ENCODE measurements around the gene SHC2.
"Not testable (repeated sequence)": the region's sequence is repeated elsewhere in the genome, so short reads cannot be mapped to it uniquely, and the experiment has no call there.

SHC2 gene

GRCh38 chr19:491146-491741 is 30.4 kb upstream of the SHC2 start:
- DNase-seq: peak in 2 of 4 experiments; percentile 21

- DNase-seq: no peak
These were observed 28.8 kb upstream of the SHC2 start for GRCh38 chr19:489418-490196.

DNA sequence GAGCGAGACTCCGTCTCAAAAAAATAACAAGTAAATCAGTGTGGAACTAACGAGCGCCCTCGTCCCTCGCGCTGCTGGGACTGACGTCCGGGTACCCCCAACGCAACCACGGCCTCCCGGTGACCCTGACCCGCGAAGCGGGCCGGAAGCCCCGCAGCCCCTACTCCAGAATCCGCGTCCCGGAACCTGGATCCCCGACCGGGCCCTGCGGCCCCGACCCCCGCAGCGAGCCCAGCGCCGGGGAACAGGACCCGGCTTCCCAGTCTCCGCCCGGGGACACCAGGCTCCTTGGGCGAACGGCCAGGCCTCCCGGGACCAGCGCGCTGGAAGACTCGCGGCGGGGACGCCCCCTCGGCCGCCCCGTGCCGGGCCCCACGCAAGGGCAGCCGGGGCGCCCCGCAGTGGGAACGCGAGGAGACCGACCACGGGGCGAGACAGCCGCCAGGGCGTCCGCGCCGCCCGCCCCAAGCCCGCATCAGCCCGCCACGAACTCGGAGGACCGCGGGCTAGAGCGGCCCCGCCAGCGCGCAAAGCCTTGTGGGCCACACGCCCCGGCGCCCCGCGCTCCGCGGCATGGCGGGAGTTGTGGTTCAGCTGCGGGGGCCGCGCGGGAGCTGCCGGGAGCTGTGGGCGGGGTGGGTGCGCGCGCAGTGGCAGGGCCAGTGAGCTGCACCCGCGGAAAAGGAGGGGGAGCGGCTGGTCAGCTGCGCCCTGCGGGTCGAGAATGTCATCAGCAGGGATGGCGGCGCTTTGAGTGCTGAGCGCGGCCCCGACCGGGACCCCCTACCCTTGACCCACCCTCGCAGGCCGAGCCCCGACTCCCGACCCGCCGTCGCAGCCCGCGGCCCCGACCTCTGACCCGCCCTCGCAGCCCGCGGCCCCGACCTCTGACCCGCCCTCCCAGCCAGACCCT is 27.9 kb upstream of the SHC2 start:
- peak; percentile 79 to 94 (median 83) for DNase-seq

- no peak for DNase-seq
These were observed 24.9 kb upstream of the SHC2 start for GRCh38 chr19:485583-486236.

GRCh38 chr19:485077-485476 is 24.2 kb upstream of the SHC2 start:
- no peak for DNase-seq

DNA sequence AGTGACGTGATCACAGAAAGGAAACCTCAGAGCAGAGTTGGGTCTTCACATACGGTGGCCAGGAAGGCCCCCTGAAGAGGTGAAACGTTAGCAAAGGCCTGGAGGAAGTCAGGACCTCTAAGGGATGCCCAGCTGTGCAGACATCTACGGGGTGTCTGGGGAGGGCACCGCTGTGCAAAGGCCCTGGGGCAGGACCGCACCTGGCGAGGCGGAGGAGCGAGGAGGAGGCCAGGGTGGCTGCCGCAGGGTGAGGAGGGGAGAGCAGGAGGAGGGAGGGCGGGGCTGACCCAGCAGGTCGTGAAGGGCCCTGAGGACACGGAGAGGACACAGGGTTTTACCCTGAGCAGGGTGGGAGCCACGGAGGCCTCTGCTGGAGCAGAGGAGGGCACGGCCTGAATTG is 23.7 kb upstream of the SHC2 start:
- DNase-seq: no peak

DNA sequence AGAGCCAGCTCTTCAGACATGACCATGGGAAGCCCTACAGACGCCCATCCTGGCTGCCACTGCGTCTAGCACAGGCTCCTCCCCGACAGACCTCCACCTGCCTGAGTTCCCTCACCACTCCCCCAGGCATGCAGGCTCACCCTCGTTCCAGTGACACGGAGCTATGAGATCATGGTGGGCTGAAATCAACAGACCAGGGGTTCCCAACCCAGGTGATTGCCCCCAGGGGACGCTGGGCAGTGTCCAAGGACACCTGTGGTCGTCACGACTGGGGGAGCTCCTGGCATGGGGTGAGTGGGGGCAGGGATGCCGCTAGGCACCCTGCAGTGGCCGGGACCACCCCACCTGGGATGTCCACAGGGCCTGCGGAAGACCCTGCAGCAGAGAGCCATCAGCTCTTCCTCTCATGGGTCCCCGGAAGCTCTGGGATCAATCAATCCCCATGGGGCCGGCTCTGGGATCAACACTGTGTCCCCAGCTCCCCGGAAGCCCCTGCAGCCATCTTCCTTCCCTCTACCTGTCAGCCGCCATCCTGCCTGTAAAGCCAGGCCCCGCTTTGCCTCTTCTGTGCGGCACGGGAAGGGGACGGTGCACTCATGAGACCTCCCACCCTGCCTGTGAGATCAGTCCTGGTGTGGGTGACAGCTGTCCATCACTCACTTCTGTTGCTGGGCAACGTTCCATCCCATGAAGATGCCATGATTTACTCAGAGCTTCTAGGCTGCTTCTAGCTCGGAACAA is 22.7 kb upstream of the SHC2 start:
- no peak for DNase-seq

DNA sequence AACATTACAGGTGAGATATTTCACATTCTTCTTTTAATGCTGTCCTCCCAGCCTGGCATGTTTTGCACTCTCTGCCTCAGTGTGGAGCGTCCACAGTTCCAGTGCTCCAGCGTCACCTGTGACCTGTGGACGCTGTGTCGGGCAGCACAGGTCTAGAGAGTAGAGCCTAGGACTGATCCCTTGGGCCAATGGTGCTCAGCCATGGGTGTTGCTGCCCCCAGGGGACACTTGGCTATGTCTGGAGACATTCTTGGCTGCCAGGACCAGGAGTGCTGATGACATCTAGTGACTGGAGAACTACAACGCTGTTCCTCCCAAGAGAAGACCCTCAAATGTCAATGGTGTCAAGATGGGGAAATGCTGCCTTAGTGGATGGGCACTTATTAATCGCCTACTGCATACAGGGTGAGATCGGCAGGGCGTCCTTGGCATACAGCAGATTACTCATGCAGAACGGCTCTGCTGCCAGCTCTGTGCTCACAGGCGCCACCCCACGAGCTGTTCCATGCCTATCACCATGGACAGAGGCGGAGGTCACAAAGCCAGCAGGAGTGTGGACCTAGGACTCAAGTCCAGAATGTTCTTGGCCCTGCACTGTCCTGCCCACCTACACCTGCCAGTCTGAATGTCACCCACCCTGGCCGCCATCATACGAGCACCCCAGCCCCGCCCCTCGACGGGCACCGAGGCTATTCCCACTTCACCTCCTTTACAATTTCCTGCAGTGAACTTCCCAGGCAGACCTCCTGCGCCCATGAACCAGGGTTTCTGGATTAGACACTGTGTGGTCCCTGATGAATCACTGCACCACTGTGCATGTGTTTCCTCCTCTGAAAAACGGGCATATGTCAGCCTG is 21.6 kb upstream of the SHC2 start:
- DNase-seq: no peak

DNA sequence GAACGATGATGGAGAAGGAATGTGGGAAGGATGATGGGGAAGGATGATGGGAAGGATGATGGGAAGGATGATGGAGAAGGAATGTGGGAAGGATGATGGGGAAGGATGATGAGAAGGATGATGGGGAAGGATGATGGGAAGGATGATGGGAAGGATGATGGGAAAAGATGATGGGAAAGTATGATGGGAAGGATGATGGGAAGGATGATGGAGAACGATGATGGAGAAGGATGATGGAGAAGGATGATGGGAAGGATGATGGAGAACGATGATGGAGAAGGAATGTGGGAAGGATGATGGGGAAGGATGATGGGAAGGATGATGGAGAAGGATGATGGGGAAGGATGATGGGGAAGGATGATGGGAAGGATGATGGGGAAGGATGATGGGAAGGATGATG is 20.3 kb upstream of the SHC2 start:
- DNase-seq: not testable (repeated sequence)

GRCh38 chr19:480016-480855 is 19.4 kb upstream of the SHC2 start:
- DNase-seq: peak in 1 of 4 experiments; percentile 43

- no peak for DNase-seq
These were observed 18.1 kb upstream of the SHC2 start for GRCh38 chr19:478976-479375.

GRCh38 chr19:478236-478903 is 17.5 kb upstream of the SHC2 start:
- no peak for DNase-seq

DNA sequence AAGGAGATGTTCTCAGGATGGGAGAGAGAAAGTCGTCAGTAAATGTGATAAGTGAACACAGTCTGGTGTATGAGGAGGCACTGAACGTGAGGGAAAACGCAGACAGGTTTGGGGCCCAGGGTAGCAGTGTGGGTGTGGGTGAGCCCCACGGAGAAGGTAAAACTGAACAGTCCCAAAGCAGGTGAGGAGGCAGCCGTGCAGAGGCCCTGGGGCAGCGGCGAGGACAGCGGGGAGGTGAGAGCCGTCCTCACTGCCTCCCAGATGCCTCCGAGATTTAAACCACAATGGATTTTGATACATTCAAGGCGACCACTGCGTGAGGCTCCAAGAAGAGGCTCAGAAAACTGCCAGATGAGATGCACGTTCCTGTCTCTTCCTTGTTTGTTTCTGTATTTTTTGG is 14.5 kb upstream of the SHC2 start:
- no peak for DNase-seq

DNA sequence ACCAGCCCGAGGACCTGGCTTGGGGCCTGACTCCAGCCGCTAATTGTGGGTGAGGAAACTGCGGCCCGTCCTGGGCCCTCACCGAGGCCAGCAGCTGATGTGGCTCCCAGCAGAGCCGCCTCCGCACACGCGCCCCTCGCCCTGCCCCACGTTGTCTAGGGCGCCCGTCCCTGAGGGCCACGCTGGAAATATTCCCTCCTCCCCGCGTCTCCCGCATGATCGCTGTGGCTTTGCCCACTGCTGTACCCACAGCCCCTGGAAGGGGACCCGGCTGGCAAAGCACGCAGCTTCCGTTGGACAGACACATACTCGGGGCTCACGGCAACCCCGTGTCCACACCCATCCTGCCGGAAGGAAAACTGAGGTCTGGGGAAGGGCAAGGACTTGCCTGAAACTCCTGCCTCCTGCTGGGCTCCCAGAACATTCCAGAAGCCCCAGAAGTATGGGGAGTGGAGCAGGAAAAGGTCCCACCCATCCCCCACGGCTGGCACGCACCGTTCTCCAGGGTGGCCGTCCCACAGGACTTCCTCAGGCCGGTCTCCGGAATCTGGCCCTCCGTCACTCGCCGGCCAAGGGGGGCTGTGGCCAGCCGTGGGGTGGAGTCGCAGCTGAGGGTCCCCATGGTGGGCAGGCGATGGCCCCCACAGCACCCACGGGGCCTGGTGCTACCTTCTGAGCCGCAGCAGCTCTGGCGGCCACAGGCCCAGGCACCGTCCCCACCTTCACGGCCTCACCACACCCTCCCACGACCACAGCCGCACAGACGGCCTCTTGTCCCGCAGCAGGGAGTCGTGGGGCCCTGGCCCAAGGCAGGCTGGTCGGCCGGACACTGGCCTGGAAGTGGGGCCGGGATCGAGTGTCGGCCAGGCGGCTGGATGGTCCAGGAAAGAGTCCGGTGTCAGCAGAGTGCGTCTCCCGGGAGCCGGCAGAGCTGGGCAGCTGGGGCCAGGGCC is 13.6 kb upstream of the SHC2 start:
- no peak for DNase-seq

- DNase-seq: no peak
These were observed 11.4 kb upstream of the SHC2 start for GRCh38 chr19:472005-472858.

GRCh38 chr19:470701-471100 is 9.9 kb upstream of the SHC2 start:
- no peak for DNase-seq

- no peak for DNase-seq
These were observed 9.0 kb upstream of the SHC2 start for GRCh38 chr19:469833-470232.
